Measurements from ENCODE around the gene FAM3C. TPM values are rescaled to one million over a fixed set of nuclear protein-coding genes. Genes with fewer than 3 reads are reported as not detected.

FAM3C gene
- total RNA-seq, 1 experiment from 2014 or later: 322 TPM

DNA sequence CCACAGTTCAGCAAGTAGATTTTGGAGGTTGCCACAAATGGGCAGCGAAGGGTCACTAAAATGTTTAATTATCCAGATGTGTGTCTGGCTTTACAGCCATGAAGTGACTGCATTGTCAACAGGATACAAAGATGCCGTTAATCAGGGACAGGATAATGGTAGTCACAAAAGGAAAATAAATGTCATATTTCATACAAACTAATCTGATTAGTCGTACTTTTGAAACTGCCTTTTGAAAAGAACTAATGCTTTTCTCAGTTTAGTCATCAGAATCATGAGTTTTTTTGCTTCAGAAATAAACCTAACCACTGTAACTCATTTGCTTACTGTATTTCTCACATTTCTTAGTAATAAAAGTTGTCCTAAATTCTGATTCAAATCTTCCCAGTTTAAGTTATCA is 89.5 kb downstream of the FAM3C start:
- no peaks in the 10 kb centered on the region for H4K20me1 ChIP-seq (ENCODE audit: insufficient read depth)
- no TSS peak for BruUV-seq (replicated peaks)
- no peak for DNase-seq (ENCODE audit: low read depth, low spot score)
- peak overlapping the region; percentile 2; the same call in 1 of the 2 replicates for H3K4me2 ChIP-seq (ENCODE audit: low read length)
- H3K27ac ChIP-seq (ENCODE audit: low read depth, low read length): no peak overlapping the region
- TF ChIP-seq REST (IDR thresholded peaks at IDR 0.05; ENCODE audit: low read depth): no peak
- TF ChIP-seq SRF (IDR thresholded peaks at IDR 0.05; ENCODE audit: low read depth): no peak
- no peak for TF ChIP-seq EZH2phosphoT487 (IDR thresholded peaks at IDR 0.05; ENCODE audit: borderline replicate concordance)
- no peak for TF ChIP-seq POLR2A (IDR thresholded peaks at IDR 0.05; ENCODE audit: borderline replicate concordance, extremely low read depth, insufficient read depth, insufficient read length)
- TF ChIP-seq ATF3 (IDR thresholded peaks at IDR 0.05): no peak
- TF ChIP-seq ELF1 (IDR thresholded peaks at IDR 0.05; ENCODE audit: borderline replicate concordance, low read depth): no peak
- no peak for TF ChIP-seq ZFX (IDR thresholded peaks at IDR 0.05)
- TF ChIP-seq TCF7L2 (IDR thresholded peaks at IDR 0.05; ENCODE audit: borderline replicate concordance, extremely low read depth, insufficient read depth, insufficient read length): no peak
- TF ChIP-seq EGR1 (IDR thresholded peaks at IDR 0.05; ENCODE audit: low read depth): no peak
- no peak for TF ChIP-seq JUND (IDR thresholded peaks at IDR 0.05)
- no peak for TF ChIP-seq YY1 (IDR thresholded peaks at IDR 0.05; ENCODE audit: extremely low read depth, insufficient replicate concordance, low read depth, low read length)
- TF ChIP-seq FOSL1 (IDR thresholded peaks at IDR 0.05; ENCODE audit: low read depth): no peak
- TF ChIP-seq, protein P1, sequence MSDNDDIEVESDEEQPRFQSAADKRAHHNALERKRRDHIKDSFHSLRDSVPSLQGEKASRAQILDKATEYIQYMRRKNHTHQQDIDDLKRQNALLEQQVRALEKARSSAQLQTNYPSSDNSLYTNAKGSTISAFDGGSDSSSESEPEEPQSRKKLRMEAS (IDR thresholded peaks at IDR 0.05): no peak
- TF ChIP-seq ZNF274 (IDR thresholded peaks at IDR 0.05; ENCODE audit: low read depth, low read length): no peak
- TF ChIP-seq SIN3A (IDR thresholded peaks at IDR 0.05; ENCODE audit: low read depth): no peak
- no peak for TF ChIP-seq CEBPB (IDR thresholded peaks at IDR 0.05; ENCODE audit: low read depth)
- TF ChIP-seq, protein P2, sequence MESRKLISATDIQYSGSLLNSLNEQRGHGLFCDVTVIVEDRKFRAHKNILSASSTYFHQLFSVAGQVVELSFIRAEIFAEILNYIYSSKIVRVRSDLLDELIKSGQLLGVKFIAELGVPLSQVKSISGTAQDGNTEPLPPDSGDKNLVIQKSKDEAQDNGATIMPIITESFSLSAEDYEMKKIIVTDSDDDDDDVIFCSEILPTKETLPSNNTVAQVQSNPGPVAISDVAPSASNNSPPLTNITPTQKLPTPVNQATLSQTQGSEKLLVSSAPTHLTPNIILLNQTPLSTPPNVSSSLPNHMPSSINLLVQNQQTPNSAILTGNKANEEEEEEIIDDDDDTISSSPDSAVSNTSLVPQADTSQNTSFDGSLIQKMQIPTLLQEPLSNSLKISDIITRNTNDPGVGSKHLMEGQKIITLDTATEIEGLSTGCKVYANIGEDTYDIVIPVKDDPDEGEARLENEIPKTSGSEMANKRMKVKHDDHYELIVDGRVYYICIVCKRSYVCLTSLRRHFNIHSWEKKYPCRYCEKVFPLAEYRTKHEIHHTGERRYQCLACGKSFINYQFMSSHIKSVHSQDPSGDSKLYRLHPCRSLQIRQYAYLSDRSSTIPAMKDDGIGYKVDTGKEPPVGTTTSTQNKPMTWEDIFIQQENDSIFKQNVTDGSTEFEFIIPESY (IDR thresholded peaks at IDR 0.05; ENCODE audit: extremely low read depth, insufficient replicate concordance, low read length): no peak
- TF ChIP-seq EZH2 (IDR thresholded peaks at IDR 0.05): no peak
- RAD21 ChIA-PET (ENCODE audit: low non-redundant PET in 1 of 2, low total read pairs in 2 of 2, uncharacterized antibody in 2 of 2, unreplicated experiment in 2 of 2): no interaction called here
- no peaks in the 10 kb centered on the region for H3K27me3 ChIP-seq (ENCODE audit: insufficient read depth, low read length)
- peaks cover 0 to 21% of the 10 kb centered on the region in 2 experiments; a peak in 2 of 4 replicates for H3K36me3 ChIP-seq (ENCODE audit: control insufficient read depth in 1 of 2, insufficient read depth in 2 of 2, low read length in 2 of 2)
- H3K9me2 ChIP-seq (ENCODE audit: insufficient read depth): no peaks in the 10 kb centered on the region
- no peak overlapping the region for H3K4me3 ChIP-seq (replicated peaks in 1 of 2; ENCODE audit: low read depth in 1 of 2, low read length in 2 of 2)
- ATAC-seq: no peak
- POLR2A ChIA-PET: no interaction called here
- no peaks in the 10 kb centered on the region for H3K79me2 ChIP-seq (ENCODE audit: insufficient read depth, low read length)
- CTCF ChIA-PET: no interaction called here
- no peak overlapping the region for H2AFZ ChIP-seq (ENCODE audit: low read depth, low read length, poor library complexity, severe bottlenecking)
- intact Hi-C loops (cut with micrococcal nuclease): no loop called here
- H3K4me1 ChIP-seq (ENCODE audit: control insufficient read depth in 1 of 2, insufficient read depth in 2 of 2, low read length in 2 of 2): peaks cover 35 to 60% of the 10 kb centered on the region in 2 experiments
- H3K9me3 ChIP-seq (ENCODE audit: control insufficient read depth in 1 of 2, insufficient read depth in 1 of 2, low read depth in 1 of 2, low read length in 2 of 2): peaks cover 0 to 9% of the 10 kb centered on the region in 2 experiments; a peak in 1 of 4 replicates
- 0 out of 2 replicates have a peak overlapping the region, but pooled peaks have one; percentile 5 for H3K9ac ChIP-seq (ENCODE audit: low read length)
